ENCODE data around the gene DUSP16.

DUSP16 gene

GRCh38 chr12:12465522-12465921 is 97.1 kb downstream of the DUSP16 start:
- no peak for DNase-seq

- DNase-seq = no peak
These were observed 100.7 kb downstream of the DUSP16 start for GRCh38 chr12:12461923-12462315.

GRCh38 chr12:12460935-12461922 is 101.4 kb downstream of the DUSP16 start:
- DNase-seq = no peak

GRCh38 chr12:12456637-12457036 is 106.0 kb downstream of the DUSP16 start:
- no peak for DNase-seq

- no peak for DNase-seq
These were observed 108.3 kb downstream of the DUSP16 start for GRCh38 chr12:12454315-12454714.

GRCh38 chr12:12453635-12454034 is 109.0 kb downstream of the DUSP16 start:
- no peak for DNase-seq

- no peak for DNase-seq
These were observed 110.2 kb downstream of the DUSP16 start for GRCh38 chr12:12452326-12452902.

- DNase-seq = no peak
These were observed 111.6 kb downstream of the DUSP16 start for GRCh38 chr12:12451098-12451497.

GRCh38 chr12:12450043-12450471 is 112.6 kb downstream of the DUSP16 start:
- DNase-seq = no peak

GRCh38 chr12:12449533-12450025 is 113.1 kb downstream of the DUSP16 start:
- DNase-seq = no peak

- DNase-seq = no peak
These were observed 114.8 kb downstream of the DUSP16 start for GRCh38 chr12:12447837-12448236.

- no peak for DNase-seq
These were observed 115.4 kb downstream of the DUSP16 start for GRCh38 chr12:12447236-12447635.

GRCh38 chr12:12446786-12447185 is 115.9 kb downstream of the DUSP16 start:
- DNase-seq = no peak

GRCh38 chr12:12445882-12446181 is 116.8 kb downstream of the DUSP16 start:
- DNase-seq = no peak

GRCh38 chr12:12445165-12445881 is 117.3 kb downstream of the DUSP16 start:
- no peak for DNase-seq

- DNase-seq = no peak
These were observed 119.2 kb downstream of the DUSP16 start for GRCh38 chr12:12443431-12443878.

GRCh38 chr12:12442548-12443071 is 120.1 kb downstream of the DUSP16 start:
- DNase-seq = no peak

GRCh38 chr12:12441843-12442461 is 120.7 kb downstream of the DUSP16 start:
- DNase-seq = no peak

- no peak for DNase-seq
These were observed 121.2 kb downstream of the DUSP16 start for GRCh38 chr12:12441429-12441807.

GRCh38 chr12:12440784-12441428 is 121.8 kb downstream of the DUSP16 start:
- no peak for DNase-seq

GRCh38 chr12:12439636-12440035 is 123.0 kb downstream of the DUSP16 start:
- no peak for DNase-seq

- DNase-seq = no peak
These were observed 125.8 kb downstream of the DUSP16 start for GRCh38 chr12:12436831-12437345.
